GM19193 (cell line): Measurements from ENCODE around the gene ACAT2.
A peak's percentile ranks its signal among the peaks of the same experiment; 100 is the strongest.

Experiments used
- POLR2A ChIP-seq: IDR thresholded peaks from 4 replicates; pipeline ENCODE4 v1.6.1; 2011; ENCODE audit not compliant: insufficient read depth, insufficient read length; ENCODE audit errors: extremely low read depth

The ACAT2 gene

DNA sequence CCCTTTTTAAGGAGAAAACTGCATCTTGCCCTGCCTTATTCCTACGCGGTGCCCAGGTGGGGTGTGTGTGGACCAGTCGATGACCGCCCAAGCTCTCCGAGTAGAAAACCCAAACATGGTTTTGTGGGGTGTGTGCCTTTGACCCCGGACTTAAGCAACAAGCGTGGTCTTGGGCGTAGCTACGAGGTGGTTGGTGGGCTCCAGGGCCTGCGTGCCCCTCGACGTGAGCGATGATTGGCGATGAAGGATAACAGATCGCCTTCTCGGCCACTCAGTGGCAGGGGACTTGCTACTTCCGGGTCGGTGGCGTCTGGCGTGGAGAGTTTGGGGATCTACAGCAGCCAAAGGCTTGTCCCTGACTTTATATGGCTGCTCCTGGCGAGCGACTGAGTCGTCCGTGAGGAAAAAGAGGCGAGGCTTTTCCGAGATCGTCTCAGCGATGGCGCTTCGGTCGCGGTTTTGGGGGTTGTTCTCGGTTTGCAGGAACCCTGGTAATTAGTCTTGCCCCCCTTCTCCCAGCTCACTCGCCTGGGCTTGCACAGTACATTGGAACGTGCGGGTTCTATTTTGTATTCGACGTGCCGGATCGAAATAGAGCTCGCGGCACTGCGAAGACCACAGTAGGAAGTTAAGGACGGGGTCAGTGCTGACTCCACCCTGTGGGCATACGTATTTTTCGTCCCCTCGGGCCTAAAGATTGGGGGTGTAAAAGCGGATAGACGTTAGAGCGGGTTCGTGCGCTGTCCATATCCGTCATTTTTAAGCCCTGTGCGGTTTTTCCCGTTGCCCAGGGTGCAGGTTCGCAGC is 28.5 kb downstream of the ACAT2 start, which contains the start of gene MRPL18:
TSS of gene MRPL18 (plus strand) at position 319 of the 807 bp plus-strand sequence. CDS start at position 440, 121 bp downstream.
- TF ChIP-seq POLR2A, result peak; percentile 66

DNA sequence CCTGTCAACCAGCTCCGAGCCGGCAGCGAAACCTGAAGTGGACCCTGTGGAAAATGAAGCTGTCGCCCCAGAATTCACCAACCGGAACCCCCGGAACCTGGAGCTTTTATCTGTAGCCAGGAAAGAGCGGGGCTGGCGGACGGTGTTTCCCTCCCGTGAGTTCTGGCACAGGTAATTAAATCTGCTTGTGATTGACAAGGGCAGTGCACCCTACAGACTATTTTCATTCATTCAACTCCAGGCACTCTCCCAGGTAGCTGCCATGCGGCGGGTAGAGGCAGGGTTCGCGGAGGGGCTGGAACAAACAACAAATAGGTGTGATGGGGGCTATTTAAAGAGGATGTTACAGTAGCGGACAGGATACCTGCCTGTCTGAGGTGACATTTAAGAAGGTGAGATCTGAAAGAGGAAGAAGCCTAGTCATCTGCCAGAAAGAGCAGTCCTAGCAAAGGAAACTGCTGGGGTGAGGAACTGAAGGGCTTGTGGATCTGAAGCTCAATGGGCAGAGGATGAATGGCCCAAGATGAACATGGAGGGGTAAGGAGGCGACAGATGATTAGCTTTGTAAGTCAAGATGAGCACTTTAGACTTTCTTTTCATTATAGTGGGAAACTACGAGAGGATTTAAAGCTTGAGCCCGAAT is 29.2 kb downstream of the ACAT2 start:
- no peak for TF ChIP-seq POLR2A

DNA sequence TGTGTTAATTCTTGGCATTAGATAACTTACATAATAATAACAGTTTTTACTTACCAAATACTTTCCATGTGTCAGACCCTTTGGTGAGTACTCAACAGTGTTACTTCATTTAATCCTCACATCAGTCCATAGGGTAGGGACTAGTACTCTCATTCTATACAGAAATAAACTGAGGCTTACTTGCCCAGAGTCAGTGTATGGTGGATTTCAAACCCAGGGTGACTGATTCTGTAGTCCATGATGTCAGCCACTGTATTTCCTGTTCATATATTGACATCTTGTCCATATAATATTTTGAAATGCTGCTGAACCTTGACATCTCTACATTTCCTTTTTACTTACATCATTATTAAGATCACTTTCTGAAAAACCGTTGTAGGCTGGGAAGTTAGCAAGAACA is 35.7 kb downstream of the ACAT2 start:
- TF ChIP-seq POLR2A, result no peak

DNA sequence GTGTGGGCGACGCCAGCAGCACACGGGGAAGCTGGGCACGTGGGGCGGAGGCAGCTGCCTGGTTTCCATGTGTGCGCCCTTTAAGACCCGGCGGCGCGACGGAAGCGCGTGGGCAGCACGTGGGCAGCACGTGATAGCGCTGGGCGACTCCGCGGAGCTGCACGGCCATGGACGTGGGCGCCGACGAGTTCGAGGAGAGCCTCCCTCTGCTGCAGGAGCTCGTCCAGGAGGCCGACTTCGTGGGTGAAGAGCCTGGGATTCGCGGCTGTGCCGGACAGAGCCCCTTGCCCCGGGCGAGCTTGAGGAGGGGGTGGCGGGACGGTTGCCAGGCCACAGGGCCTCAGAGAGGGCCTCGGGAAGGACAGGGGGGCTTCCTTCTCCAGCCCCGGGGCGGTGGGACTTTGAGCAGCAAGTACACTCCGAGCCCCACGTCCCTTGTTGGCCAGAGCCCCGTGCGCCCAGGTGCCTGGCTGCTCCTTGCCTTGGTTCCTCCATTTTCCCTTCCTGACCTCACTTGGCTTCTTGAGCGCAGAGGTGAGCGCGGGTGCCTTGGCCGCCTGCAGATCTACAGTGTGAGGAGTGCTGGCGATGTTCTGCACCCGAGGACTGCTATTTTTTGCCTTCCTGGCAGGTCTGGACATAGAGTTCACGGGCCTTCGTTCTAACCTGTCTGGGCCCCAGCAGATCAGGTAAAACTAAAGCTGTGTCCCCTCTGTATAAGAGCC is 38.5 kb downstream of the ACAT2 start, which contains the start of gene PNLDC1:
TSS of gene PNLDC1 (plus strand) at position 136 of the 725 bp plus-strand sequence. CDS start at position 168, 32 bp downstream.
- no peak for TF ChIP-seq POLR2A

DNA sequence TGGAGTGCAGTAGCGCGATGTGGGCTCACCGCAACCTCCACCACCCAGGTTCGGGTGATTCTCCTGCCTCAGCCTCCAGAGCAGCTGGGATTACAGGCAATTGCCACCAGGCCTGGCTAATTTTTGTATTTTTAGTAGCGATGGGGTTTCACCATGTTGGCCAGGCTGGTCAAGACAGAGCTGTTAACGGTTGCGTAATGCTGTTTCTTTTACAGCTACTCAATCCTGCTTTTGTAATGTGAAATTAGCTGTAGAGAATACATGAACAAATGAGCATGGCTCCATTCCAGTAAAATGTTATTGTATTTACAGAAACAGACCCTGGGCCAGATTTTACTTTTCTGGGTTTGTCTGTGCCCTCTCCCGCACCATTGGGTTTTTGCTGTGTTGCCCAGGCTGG is 40.1 kb downstream of the ACAT2 start:
- TF ChIP-seq POLR2A, result no peak

DNA sequence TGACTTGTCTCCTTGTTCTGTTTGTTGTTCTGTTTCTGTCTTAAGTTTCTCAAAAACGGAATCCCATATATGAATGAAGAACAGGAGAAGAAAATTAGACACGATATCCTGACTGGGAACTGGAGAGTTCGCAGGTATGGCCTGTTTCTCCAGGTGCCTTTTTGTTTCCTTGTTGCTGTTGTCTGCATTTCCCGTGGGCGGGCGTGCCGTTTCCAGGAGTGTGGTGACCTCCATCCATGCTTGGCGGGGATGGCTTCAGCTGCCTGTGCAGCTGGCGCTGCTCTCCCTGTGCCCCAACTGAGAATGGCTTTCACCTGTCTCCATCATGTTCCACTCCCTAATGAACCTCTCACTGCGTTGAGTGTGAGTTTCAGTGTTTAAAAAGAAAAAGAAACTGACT is 42.7 kb downstream of the ACAT2 start:
- TF ChIP-seq POLR2A, result no peak

DNA sequence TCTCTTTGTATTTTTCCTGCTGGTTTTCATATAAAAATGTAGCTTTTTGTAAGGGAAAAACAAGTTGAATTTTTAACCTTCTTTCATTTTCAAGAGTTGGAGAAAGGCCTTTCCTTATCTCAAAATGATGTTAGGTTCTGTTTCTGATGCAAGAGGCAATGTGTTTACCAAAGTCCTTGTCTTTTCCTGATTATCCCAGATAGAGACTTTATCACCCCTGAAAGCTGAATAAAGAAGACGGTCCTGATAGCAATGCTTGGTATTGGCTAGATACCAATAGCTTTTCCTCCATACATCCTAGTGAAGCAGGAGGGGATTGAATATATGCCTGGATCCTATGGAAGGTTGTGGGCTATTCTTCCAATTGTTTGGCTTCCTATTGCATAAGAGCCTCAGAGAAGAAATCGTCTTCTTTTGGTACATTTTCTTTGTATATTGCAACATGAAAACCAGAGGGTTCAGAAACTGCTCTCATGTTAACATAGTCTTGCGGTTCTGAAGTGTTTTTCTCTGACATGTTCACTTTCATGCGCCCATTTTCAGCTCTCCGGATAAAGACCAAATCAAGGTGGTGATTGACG is 43.7 kb downstream of the ACAT2 start:
- no peak for TF ChIP-seq POLR2A

DNA sequence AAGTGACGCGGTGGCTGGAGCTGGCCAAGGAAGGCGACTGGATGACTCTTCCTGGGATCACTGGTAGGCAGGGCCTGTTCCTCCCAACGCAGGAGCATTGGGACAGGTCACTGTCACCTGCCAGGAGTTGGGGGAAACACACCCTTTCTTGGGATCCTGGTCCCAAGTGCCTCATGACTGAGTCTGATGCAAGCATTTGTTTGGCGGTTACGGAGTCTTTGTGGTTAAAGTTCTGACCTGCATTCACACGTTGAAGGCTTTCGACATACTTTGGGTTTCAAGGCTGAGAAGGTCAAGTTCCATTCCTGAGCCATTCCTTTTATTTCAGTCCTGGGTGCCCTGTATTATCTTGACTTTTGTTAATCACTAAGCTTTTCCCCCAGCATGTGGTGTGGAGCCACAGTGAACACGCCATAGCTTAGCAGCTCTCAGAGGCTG is 44.2 kb downstream of the ACAT2 start:
- TF ChIP-seq POLR2A, result no peak

DNA sequence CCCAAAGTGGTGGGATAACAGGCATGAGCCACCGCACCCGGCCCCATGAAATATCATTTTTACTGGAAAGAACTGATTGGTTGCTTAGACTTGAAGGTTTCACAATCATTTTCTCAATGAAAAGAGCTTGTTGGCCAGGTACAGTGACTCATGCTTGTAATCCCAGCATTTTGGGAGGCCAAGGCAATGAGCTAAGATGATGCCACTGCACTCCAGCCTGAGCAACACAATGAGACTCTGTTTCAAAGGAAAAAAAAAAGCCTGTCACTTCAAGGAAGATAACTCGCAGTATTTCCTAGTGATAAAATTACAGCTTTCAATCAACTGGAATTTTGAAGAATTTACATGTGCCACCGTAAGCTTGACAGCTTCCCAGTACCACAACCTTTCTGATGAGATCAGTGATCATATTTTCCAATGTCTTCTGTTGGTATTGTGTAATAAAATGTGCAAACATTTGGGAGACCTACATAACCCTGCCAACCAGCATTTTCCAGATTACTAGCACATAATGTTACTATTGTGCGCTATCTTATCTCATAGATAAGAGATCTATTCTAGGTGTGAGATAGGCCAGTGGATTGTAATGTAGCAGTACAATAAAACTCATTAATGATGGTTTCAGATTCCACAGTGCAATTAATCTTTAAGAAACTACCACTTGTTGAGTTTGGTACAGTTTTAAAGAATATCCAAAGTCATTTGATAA is 45.5 kb downstream of the ACAT2 start:
- TF ChIP-seq POLR2A, result no peak

DNA sequence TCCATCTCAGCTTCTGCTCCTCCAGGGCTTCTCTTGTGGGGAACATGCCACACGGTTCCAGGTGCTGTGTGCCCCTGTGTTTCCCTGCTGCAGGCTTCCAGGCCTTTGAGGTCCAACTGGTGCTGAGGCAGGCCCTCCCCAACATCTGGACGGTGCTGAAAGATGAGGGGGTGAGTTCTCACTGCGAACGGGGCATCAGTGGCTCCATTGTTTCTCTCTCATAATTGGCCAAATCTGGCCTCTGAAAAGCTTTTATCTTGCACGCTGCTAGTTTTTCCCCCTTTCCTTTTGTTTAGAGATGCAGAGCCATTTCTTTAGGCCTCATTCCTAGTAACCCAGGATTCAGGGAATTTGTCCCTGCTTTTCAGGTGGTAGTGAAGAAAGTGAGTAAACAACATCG is 46.8 kb downstream of the ACAT2 start:
- TF ChIP-seq POLR2A, result no peak

DNA sequence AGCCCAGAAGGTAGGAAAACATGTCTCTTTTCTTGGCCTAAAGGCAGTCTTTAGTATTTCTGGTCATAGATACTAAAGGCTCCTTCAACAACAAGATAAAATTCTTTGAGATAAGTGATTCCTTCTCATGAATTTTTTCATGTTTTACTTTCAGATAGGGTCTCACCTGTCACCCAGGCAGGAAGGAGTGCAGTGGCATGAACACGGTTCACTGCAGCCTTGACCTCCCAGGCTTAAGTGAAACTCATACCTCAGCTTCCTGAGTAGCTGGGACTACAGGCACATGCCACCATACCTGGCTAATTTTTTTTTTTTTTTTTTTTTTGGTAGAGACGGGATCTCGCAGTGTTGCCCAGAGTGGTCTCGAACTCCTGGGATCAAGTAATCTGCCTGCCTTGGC is 47.3 kb downstream of the ACAT2 start:
- no peak for TF ChIP-seq POLR2A

DNA sequence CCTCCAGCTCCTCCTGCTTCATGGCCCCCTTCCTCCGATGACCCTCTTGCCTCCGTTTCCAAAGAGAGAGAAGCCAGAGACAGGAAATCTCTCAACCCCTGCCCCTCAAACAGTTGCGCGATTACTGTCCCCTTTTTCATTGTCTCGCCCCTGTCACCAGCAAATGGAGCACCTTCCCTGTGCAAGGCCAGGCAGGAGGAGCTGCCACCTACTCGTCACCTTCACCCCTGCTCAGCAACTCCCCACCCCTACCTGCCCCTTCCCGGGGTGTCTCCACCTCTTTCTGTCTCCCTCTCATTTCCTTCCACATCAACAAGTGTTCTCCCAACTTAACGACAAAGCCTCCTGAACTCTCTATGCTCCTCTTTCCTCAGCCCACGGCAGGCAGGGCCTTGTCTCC is 51.9 kb downstream of the ACAT2 start:
- no peak for TF ChIP-seq POLR2A

DNA sequence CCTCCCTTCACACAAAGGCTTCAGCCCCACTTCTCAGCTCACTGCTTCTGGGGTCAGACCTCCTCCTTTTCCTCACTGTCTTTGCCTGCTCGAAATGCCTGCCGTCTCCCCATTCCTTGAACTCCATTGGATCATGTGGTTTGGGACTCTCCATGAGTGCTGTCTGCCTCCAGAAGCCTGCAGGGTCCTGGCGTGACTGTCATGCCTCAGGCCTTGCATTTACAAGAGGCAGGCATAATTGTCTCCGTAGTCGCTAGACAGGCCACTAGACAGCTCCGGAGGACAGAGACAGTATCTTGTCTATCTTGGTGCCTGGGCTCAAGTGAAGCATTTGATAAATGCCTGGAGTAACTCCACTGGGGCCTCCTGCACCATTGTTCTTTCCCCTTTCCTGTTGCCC is 53.6 kb downstream of the ACAT2 start:
- TF ChIP-seq POLR2A, result no peak

DNA sequence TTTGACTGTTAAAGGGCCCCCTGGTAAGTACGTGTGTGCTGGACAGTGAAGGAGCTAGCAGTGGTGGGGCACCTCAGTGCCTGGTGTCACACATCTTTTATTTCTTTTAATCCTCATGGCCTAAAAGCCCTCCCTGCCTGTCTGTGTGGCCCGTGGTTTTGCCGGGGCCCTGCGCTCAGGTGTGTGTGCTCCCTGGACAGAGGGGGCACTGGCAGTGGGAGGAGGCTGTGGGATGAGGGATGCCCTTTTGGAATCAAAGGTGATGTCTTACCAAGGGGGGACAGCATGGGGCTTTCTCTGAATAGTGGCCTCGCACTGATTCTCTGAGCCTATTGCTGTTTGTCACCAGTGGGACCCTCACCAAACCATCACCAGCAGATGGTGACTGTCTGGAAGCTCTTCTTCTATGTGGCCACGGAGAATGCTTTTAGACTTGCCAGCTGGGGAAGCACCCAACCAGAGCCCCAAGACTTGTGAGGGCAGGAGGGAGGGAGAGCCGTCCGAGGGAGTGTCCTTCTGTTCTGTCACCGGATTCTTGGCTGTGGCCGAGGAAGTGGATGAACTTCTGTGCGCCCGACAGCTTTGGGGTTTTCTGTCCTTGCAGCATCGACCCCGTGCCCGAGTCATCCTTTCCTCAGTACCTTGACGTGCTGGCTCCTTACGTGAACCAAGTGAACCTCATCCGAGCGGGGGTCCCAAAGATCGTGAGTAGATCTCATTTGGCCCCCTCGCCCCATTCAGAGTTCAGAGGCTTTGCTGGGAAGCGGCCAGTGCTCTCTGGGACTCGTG is 56.3 kb downstream of the ACAT2 start:
- no peak for TF ChIP-seq POLR2A
